HG03135 (cell line): ENCODE data around the gene MRPL38.

Source experiments
- ATAC-seq: cut with Tn5 transposase; IDR thresholded peaks from one replicate; pipeline ENCODE4 v1.9.1; 2021; ENCODE audit warnings: mild to moderate bottlenecking, moderate library complexity; ENCODE audit not compliant: unreplicated experiment

The MRPL38 gene

DNA sequence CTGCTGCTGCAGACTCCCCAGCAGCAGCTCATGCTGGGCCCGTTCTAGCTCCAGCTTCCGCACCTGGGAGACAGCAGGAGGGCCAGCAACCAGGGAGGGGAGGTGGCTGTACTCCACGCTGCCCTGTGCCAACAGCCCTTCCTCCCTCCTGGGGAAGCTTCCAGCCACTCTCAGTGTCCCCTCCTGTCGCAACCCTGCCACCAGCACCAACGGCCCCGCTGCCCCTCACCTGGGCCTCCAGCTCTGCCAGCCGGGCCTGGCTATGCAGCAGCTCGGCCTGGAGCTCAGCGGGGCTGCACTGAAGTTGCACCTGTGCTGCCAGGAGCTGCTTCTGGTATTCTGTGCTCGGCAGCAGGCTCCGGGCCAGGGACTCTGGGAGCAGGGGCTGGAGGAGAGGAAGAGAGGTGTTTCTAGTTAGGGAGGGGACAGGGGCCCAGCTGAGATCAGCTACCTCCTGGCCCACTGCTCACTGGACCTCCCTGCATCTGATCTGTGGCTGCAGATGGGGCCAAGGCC lies 15.4 kb upstream of the MRPL38 start:
- ATAC-seq, result no peak

DNA sequence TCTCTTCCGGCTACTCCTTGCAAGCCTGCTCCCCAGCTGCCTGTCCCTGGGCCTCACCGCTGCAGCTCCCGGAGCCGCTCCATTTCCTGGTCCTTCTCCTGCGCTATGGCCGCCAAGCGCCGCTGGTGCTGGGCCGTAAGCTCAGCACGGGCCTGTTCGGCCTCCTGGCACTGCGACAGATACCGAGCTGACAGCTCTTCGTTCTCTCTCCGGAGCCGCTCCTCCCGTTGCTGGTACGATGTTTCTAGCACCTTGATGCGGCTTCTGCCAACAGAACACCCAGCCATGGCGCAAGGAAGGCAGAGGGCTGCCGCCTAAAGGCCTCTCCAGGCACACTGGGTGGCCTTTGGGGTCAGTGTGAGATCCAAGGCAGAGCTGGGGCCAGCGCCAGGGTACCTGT lies 14.9 kb upstream of the MRPL38 start:
- ATAC-seq, result no peak

DNA sequence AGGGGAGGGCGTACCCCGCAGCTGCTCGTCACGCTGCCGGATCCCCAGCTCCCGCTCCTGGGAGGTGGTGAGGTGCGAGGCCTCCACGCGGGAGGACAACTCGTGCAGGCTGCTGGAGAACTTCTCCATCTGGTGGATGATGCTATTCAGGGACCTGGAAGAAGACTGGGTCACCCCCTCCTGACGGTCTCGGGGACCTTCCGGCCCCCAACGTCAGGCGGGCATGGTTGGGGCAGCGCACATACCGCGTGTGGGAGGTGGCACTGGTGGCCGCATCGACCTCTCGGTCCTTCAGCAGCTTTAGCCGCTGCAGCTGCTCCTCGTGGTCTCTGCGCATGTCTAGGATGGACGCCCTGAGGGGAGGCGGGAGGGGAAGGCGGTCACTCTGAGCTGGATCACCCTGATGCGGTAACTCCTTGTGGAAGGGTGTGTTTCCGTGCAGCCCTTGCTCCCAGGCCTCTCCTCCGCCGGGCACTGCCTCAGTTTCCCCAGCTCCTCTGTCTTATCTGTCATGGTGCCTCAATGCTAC lies 13.3 kb upstream of the MRPL38 start:
- ATAC-seq, result no peak

DNA sequence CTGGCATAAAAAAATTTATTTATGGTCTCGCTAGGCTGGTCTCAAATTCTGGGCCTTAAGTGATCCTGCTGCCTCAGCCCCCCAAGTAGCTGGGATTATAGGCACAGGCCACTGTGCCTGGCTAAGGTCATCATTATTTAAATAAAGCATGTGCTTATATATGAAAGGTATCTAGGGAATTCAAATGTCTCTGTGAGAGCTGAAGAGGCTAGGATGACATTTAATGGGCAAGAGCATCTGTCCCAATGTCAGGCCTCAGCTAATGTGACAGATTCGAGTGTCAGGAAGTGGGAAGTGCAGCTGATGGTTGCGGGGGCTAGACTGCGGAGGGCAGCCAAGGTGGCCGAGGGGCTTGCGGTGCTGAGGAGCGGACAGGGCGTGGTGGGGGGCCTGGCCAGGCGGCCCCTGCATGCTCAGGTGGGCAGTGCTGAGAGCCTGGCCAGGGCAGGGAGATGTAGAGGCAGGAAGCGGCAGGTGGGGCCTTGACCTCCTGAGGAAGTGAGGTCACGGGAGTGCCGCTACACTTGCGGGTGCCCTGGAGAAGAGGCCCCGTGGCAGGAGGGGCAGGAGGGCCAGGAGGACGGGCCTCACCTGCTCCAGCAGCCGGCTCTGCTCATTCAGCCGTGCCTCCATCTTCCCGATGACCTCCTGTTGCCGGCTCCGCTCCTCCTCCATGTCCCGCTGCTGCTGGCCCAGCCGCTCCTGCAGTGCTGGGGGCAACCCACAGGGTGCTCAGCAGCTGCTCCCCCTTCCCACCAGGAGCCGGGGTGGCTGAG lies 12.6 kb upstream of the MRPL38 start:
- no peak for ATAC-seq

DNA sequence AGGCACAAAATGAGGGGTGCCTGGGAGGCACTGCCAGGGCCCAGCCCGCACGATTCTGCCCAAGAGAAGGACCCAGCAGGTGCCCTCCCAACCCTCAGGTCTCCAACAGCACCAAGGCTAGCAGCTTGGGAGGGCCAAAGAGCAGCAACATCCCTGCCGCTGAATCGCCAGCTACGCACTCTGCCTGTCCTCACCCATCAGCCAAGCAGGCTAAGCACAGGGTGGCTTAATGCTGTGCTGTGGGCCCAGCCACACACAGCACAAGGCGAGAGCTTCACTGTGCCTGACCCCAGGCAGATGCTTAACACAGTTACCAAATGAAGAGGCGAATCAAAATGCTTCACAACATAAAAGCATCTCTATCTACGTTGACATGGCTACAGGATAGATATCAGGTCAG lies 10.6 kb upstream of the MRPL38 start:
- no peak for ATAC-seq

DNA sequence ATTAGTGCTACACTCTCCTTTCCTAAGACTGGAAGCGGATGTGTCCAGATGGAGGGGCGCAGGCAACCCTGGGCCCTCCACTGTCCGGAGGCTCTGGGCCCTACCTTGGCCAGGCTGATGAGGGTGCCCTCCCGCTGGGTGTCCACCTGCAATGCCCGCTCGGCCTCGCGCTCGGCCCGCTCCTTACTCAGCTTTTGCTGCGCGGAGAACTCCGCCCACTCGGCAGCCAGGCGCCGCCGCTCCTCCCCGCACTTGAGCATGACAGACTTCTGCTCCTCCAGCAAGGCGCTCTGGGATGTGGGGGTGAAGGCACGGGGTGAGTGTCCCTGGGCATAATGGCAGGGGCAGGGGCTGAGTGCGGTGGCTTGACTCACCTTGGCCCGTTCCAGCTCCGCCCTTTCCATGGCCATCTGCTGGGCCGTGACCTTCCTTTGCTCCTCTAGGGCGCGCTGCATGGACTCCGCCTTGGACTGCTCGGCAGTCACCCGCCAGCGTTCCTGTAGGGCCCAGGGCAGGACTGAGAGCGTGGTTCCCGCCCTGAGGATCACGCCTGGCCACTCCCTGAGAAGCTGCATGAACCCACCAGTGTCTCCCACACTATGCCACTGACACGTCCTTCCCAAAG lies 10.1 kb upstream of the MRPL38 start:
- ATAC-seq, result no peak

DNA sequence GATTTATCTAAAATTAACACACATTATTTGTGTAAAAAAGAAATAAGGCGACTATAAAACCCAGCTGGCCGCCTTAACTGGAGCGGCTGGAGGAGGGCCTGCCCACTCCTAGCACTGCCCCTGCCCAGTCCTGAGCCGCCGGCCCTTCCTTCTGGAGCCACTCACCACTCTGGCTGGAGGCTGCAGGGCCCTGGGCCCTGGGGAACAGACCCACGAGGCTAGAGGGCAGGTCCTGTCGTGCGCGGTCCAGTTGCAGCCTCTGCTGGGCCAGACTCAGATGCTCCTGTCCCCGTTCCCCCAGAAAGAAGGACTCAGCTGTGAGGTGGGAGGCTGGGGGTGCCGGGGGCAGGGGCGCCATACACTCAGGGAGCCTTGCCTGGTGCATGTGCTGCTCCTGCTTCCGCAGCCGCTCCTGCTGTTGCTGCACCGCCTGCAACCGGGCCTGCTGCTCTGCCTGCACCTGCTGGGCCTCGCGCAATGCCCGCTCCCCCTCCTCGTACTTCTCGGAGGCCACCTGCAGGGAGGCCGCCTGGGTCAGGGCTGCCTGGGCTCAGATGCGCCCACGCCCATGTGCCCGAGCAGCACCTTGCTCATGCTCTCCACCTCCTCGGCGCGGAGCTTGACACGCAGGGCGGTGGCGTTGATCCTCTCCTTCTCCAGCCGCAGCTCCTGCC lies 9.0 kb upstream of the MRPL38 start:
- no peak for ATAC-seq

DNA sequence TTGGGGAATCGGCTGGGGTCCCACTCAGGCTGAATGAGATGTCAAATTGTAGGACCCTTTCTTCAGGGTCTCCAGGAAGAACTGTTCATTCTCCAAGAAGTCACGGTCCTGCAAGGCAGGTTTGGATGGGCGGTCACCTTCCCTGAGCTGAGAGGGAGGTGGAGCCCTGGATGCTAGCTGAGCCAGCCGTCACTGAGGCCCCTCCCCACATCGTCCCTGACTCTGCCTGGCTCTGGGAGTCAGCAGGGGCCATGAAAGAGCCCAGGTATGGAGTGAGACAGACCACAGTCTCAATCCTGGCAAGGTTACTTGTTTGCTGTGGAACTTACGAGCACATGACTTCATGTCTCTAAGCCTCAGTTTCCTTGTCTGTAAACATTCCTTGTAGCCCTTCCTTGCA lies 6.0 kb upstream of the MRPL38 start:
- no peak for ATAC-seq

DNA sequence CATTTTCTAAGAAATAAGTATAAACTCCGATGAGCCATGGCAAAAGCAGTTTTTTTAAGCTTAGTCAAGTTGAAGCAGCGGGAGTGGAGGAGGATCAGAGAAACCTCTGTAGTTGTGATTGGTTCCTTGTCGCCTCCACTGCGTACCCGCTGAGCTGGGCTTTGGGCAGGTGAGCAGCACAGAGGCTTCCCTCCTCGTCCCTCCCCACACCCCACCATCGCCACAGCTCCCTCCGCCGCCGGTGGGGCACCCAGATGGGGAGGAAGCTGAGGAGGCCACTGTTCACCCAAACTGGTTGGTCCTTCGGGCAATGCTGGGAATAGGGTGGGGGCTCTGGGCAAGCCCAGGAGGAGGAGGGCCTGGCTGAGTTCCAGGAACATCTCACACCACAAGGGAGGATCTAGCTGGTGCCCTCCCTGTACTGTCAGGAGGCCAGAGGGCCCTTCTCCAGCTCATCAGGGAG lies 5.2 kb upstream of the MRPL38 start:
- no peak for ATAC-seq

DNA sequence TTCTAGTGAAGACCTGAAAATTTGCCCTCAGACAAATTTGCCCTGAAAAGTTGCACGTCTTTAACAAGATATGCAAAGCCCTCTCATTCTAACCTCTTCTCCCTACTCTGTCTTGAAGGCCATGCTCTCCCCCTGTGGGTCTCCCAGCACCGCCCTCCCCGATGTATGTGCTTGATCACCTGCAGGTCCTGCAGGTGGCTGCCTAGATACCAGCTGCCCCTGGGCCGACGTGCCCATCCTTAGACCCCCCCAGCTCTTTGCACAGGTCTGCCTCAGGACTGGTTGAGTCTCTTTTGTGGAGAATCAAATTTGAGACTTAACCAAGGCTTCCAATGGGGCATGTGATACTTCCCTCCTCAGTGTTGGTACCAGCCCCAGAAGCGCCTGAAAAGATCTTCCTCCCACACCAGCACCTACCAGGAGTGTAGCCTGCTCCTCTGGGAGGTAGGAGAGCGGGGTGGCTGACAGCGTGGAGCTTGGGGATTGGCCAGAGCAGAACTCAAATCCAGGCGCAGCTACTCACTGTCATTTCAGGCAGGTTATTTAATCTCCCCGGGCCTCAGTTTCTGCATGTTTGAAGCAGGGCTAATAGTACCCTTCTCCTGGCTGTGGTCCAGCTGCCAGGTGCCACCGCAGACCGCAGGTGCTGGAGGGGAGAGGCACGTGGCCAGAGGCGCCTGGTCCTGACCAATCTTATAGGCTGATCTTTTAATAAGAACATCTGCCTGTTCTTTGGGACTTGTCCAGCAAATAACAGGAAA lies 4.5 kb upstream of the MRPL38 start:
- no peak for ATAC-seq

DNA sequence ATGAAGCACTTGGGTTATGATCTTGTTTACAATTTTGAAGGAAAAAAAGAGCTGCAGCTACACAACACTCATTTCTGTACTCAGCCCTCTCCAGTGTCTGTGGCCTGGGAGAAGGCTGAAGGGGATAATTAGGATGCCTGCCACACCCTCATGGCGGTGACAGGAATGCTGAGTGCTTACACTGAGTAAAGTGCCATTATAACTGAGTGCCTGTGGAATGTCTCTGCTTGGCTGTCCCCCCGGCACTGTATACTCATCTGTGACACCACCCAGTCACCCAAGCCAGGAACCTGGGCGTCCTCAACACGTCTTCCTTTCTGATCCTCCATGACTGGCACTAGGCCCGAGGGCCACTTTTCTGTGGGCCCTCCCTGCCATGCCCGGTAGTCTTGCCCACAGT lies 3.5 kb upstream of the MRPL38 start:
- ATAC-seq, result no peak

DNA sequence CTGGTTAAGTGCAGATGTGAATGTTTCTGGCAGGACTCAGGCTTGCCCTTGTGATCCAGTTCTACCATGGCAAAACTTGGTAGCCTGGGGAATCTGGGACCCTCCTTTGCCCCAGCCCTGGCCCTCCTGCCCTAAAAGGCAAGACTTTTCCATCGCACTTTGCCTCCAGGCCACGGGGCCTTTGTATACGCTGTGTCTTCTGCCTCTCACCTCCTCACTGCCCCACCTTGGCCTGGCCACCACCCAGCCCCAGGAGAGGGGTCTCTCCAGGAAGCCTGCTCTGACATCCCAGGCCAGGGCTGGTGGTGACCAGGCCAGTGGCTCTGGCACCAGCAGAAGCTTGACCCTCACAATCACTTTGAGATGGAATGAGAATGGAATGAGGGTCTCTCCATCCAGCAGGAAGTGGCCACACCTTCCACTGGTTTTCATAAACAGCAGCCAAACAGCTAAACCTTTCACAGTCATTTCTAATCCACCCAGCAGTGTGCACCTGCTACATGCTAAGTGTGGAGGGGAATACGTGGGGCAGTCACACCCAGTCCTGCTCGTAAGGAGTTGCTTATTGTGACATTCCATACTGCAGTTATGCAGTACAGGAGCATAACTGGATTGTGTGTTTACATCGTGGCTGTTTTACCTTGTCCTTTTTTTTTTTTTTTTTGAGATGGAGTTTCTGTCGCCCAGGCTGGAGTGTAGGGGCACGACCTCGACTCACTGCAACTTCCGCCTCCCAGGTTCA lies 1.6 kb upstream of the MRPL38 start:
- ATAC-seq, result no peak

DNA sequence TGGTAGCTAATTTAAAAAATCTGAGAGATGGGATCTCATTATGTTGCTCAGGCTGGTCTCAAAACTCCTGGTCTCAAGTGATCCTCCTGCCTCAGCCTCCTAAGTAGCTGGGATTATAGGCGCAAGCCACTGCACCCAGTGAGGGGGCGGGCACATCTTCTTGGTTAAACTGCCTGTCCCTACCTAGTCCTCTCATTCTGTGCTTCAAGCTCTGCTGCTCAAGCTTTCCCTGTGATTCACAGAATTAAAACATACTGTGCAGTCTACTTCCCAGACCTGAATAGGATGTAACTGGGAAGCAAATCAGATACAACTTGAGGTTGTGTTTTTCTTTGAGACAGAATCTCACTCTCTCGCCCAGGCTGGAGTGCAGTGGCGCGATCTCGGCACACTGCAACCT lies 2.3 kb downstream of the MRPL38 start:
- no peak for ATAC-seq

DNA sequence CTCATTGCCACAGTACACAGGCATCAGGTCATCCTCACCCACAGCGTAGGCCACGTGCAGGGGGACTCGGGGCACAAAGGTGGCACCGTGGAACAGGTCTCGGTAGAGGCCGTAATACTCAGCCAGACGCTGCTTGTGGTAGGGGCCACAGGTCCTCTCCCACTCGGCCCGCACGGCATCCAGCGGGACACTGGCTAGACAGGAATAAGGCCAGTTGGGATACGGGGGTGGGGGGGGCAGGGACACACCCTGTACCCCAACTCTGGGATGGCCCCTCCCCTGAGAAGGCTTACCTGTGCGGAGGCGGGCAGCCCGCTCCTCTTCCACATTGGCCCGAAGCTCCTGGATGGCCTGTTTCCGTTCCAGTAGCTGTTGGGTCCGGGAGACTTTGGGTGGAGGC lies 3.0 kb downstream of the MRPL38 start:
- no peak for ATAC-seq

DNA sequence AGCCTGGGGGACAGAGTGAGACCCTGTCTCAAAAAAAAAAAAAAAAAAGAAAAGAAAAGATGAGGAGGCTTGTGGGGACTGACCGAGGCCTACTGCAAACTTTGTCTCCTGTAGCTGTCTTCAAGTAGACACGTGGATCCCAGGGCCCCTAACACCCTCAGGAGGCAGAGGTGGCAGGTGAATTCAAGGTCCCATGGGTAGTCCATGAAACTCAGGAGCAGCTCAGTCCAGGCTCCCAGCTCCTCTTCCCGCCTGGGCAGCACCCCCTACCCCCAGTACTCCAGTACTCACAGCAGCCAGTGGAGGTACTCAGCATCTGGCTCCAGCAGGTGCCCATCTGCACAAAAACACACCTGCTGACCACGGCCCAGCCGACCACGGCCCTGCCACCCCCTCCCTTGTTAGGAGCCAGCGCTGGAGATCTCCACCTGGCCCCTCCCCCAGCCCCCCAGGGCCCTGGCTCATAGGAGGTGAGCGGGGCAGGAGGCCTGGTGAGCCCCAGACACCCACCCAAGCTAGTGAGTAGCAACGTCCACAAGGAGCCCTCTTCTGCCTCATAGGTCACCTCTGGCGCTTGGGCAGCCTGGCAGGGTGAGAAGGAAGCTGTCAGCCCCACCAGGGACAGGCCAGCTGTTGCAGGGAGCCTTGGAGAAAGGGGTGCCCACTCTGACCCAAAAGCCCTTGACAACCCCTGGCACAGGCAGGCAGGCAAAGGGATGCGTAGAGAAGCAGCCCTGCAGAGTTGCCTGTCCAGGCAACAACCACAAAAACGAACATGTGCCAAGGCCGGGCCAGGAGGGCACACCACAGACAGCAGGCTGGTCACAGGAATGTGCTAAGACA lies 3.8 kb downstream of the MRPL38 start:
- no peak for ATAC-seq

DNA sequence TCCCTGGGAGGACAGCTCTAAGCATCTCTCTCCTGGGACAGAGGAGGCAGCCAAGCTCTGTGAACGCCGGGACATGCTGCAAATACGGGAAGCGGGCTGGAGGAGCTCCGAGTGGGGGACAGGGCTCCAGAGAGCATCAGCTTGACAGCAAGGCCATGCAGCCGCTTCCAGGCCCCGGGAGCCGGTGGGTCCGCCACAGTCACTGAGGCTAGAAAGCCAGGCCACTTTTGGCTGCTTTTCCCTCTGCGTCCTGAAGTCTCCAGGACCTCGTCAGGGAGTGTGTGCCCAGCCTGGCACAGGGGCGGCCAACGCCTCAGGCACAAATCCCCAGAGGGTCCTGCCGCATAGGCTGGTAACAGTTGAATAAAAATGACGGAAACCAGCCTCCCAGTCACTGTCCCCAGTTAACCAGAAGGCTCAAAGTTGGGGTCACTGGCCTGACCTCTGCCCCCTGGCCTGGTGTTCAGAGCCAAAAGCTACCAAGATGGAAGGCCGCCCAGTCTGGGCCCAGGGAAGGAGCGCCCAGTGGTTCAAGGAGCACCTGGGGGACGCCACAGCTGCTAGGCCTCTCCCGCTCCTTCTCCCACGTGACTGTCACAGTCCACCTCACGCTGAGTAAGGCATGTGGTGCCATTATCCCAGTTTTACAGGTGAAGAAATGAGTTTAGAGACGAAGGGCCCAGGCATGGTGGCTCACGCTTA lies 4.8 kb downstream of the MRPL38 start:
- ATAC-seq, result no peak

DNA sequence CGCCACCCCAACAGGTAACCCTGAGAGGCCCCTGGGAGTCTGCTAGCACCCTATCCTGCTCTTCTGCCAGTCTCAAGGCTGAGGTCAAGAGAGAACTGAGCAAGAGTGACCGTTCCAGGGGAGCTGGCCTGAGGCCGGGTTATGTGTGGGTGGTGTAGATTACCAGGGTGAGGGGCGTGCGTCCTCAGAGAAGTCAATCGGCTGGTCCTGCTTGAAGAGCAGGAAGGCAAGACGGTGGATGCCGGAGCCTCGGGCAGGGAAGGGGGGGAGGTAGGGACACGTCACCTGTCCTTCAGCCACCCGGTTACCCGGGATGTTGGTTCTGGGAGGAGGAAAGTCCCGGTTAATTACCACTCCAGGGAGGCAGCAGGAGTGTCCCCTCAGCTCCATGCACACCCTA lies 5.3 kb downstream of the MRPL38 start:
- ATAC-seq, result no peak

DNA sequence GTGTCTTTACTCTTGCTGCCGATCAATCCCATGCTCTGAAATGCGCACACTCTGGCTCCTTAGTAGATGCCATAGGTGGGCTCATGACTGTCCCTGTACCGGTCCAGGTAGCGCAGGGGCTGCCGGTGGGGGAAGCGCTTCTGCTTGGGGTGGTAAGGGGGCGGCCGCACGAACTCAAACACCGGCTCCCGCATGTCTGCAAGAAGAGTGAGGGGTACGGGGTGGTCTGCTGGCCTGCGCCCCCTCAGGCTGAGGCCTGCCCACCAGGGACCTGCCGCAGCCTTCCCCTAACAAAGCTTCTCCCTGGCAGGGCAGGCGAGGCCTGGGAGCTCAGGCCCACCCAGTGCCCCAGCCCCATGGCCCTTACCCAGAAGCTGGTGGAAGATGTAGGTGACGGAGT lies 5.9 kb downstream of the MRPL38 start:
- no peak for ATAC-seq

DNA sequence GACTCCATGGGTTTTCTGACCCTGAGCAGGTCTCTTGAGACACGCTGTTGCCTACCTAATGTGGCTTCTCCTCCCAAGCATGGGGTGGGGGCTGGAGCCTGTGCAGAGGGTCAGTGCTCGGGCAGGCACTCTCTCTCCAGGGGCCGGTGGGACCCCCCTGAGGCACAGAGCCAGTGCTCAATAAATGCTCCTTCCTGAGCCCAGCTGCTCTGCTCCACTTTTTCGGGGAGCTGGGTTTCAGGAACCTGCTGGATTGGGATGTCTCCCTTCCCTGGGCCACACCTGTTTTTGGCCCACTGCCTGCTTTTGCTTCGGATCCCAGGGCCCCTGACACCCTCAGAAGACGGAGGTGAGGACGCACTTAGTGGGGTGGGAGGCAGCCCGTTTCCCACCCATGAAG lies 6.6 kb downstream of the MRPL38 start:
- ATAC-seq, result no peak
